Central memory CD4-positive, alpha-beta T cell (primary cell): ENCODE data around the gene USP25.

Experiments
- DNase-seq: peaks from one replicate; pipeline ENCODE4 v3.0.0; 2022

The USP25 gene

DNA sequence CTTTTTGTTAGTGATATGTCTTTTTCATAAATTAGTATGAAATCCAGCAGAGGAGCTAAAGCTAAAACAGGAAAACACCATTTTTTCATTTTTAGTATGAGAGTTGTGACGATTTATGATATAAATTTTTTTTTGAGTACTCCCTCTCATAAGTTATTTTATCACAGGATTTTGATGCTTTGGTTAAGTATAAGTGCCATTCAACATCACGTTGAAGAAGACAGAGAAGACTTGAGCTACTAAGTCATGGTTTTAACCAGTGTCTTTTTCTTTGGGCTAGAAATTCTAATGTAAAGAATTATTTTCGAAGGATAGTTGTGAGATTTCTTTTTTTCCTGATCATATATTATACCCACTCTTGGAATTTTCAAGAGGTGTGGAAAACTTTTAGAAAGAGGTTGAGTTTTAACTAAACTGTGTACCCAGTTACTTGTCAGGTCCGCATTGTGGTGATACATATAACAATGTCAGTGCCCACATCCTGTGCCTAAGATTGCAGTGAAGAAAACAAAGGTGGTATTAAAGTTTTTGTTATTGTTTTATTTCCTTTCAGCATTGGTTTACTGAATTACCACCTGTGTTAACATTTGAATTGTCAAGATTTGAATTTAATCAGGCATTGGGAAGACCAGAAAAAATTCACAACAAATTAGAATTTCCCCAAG is 93.8 kb downstream of the USP25 start:
- peak; percentile 26 for DNase-seq

- DNase-seq: no peak
Observed at GRCh38 chr21:15825700-15826099, 95.9 kb downstream of the USP25 start.

GRCh38 chr21:15826147-15826780 is 96.5 kb downstream of the USP25 start:
- peak; percentile 15 for DNase-seq

- no peak for DNase-seq
Observed at GRCh38 chr21:15826908-15827601, 97.3 kb downstream of the USP25 start.

DNA sequence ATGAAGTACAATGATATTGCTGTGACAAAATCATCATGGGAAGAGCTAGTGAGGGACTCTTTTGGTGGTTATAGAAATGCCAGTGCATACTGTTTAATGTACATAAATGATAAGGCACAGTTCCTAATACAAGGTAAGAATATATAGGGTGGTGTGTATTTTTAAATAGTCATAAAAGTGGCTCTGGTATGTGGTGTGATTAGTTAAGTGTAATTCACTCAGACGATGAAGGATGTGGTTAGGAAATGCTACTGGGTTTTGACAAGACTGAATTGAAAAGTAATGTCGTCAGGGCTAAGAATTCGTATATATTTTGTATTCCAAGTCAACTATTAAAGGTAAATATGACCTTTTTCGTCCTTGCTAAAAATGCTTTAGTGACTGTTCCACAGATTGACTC is 101.7 kb downstream of the USP25 start:
- DNase-seq: no peak

GRCh38 chr21:15837645-15838044 is 107.9 kb downstream of the USP25 start:
- no peak for DNase-seq

DNA sequence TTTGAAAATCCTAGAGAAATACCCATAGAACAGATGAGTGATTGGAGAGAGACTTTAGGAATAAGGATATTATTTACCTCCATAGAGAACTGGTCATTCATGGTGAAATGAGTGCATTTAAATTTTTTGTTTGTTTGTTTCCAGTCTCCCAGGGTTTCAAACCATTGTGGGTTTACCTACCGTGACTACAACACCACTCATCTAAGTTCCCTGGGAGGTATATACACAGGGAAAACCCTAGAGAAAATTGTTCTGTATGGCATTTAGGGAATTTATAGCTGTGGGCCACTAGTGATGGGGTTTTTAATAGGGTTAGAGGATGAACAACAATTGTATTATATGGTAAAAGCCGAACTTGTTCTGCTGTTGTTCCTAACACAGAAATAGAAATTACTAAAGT is 109.2 kb downstream of the USP25 start:
- DNase-seq: no peak

GRCh38 chr21:15839601-15840000 is 109.8 kb downstream of the USP25 start:
- no peak for DNase-seq

- no peak for DNase-seq
Observed at GRCh38 chr21:15840406-15840805, 110.6 kb downstream of the USP25 start.

- DNase-seq: no peak
Observed at GRCh38 chr21:15841856-15842564, 112.2 kb downstream of the USP25 start.

DNA sequence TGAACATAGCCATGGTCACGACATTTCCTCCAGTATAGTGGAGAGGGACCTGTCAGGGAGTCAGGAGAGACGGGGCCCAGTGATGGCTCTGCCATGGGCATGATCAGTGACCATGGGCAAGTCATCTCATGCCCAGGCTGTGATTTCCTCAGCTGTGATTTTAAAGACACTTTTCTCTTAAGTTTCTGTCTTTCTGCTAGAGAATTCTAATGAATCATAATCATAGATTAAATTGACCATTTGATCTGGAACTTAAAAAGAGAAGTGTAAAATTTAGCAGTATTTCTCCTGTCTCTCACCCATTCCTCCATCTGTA is 112.7 kb downstream of the USP25 start:
- DNase-seq: no peak

DNA sequence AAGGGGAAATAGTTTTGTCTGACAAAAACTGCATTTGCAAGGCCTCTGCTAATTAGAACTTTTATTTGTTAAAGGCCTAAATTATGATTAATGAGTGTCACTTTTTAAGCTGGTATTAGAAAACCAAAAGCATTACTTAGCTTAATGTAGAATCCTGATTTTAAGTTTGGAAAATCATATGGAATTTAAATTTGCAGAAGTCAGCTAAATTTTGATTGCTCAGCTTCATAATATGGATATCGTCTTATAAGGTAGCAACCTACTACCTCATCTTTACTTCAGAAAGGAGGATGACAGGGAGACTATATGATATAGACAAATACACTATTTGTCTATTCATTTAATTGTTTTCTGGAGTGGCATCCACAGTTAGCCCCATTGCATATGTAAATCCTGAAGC is 114.0 kb downstream of the USP25 start:
- no peak for DNase-seq

GRCh38 chr21:15848634-15849560 is 119.1 kb downstream of the USP25 start:
- DNase-seq: no peak

- DNase-seq: no peak
Observed at GRCh38 chr21:15849927-15850326, 120.1 kb downstream of the USP25 start.

DNA sequence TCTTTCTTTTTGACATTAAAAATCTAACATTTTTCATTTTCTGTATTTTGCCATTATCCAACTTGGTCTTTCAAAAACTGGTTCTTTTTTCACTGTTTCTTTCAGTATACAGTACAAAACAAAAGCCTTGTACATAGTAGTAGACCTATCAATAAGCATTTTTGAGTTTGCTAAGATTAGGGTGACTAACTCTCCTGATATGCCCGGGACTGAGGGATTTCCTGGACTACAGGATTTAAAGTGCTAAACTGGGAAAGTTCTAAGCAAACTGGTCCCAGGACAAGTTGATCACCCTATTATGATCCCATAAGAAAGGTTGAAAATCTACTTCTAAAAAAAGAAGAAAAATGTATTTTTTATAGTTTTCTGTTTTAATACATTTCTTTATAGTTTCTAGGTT is 120.9 kb downstream of the USP25 start:
- DNase-seq: no peak

- DNase-seq: no peak
Observed at GRCh38 chr21:15852146-15852545, 122.4 kb downstream of the USP25 start.

GRCh38 chr21:15853126-15853525 is 123.3 kb downstream of the USP25 start:
- no peak for DNase-seq

GRCh38 chr21:15856813-15857212 is 127.0 kb downstream of the USP25 start:
- no peak for DNase-seq

GRCh38 chr21:15857740-15858139 is 128.0 kb downstream of the USP25 start:
- DNase-seq: no peak

DNA sequence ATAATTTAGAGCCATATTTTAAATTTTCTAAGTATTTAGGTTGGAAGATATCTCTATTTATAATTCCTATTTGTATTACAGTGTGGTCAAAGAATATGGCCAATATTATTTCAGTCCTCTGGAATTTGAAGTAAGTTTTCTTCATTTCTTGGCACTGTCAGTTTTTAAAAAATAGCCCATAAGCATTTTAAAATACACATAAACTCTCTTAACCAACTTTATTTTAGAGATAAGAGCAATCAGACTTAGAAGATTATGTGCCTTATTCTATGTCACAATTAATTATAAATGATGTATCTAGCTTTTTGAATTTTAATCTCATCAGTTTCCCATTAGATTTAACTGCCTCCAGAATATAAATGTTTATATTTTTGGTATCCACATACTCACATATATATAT is 130.8 kb downstream of the USP25 start:
- no peak for DNase-seq

- no peak for DNase-seq
Observed at GRCh38 chr21:15868940-15869339, 139.2 kb downstream of the USP25 start.

DNA sequence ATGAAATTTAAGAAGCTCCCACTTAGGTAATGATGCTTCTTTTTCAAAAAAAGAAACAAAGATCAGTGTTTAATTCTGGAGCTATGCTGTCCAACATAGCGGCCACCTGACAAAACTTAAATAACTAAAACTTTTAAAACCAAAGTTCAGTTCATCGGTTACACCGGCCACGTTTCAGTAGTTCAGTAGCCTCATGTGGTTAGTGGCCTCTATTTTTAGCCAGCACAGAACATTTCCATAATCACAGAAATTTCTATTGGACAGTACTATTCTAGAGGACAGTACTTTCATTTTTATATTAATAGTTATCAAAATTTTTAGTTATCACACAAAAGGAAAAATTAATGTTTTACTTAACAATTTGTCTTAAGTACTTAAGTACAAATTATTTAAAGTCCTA is 141.0 kb downstream of the USP25 start:
- DNase-seq: no peak

DNA sequence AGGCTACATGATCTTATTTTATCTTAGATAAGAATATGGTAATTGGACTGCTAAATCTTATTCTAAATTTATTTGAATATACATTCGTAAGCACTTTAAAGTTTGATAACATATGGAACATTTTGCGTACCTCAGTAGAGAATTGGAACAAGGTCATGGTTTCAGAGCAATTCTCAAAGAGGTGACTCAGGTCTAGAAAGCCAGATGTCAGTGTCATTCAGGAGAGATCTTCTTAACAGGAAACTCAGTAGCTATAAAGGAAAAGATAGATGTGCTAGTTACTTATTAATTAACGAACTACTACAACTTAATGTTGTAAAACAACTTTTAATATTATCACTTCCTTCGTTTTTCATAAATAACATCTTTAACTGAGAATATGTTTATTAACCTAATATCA is 142.5 kb downstream of the USP25 start:
- DNase-seq: no peak
